Tibial nerve (tissue), 4 donors: ENCODE data around the gene SH3TC1. TPM values are rescaled to one million over a fixed set of nuclear protein-coding genes. Genes with fewer than 3 reads are reported as not detected.

Experiments
- DNase-seq, 2 donors: peaks; one replicate each; pipeline ENCODE4 v3.0.0-alpha.2; 2019; ENCODE audit warnings: low spot score in 2 of 2
- H3K27ac ChIP-seq, 4 donors: fragments of 200-600 bp; sonication (generic) in 3 of 4; one replicate each; pipeline ENCODE4 v1.5.1; 2017 to 2019; ENCODE audit warnings: mild to moderate bottlenecking in 1 of 4
- H3K27me3 ChIP-seq, 2 donors: fragments of 200-600 bp; sonication (generic) in 1 of 2; one replicate each; pipeline versions ENCODE4 v1.5.1 to v1.6.0; 2017 to 2019
- H3K36me3 ChIP-seq, 3 donors: fragments of 200-600 bp; sonication (generic); one replicate each; pipeline ENCODE4 v1.5.1; 2018 to 2019
- H3K4me1 ChIP-seq, 4 donors: fragments of 200-600 bp; sonication (generic) in 3 of 4; one replicate each; pipeline ENCODE4 v1.5.1; 2017 to 2019
- H3K4me3 ChIP-seq, 4 donors: fragments of 200-600 bp; sonication (generic) in 3 of 4; one replicate each; pipeline ENCODE4 v1.5.1; 2017 to 2019; ENCODE audit warnings: mild to moderate bottlenecking in 1 of 4, moderate library complexity in 1 of 4
- H3K9me3 ChIP-seq, 4 donors: fragments of 200-600 bp; sonication (generic) in 3 of 4; one replicate each; pipeline ENCODE4 v1.5.1; 2017 to 2019
- CTCF ChIP-seq, 5 experiments: fragments of 200-600 bp in 3 of 5; fragments of 450-650 bp in 2 of 5; sonication (generic) in 3 of 5; IDR thresholded peaks; one replicate each; pipeline ENCODE4 v1.5.1; 2016 to 2019; ENCODE audit warnings: antibody characterized with exemption in 5 of 5, mild to moderate bottlenecking in 3 of 5, moderate library complexity in 2 of 5
- EP300 ChIP-seq, 2 donors: sonication (generic); formaldehyde crosslinking; IDR thresholded peaks; one replicate each; pipeline ENCODE4 v1.6.1; 2017; ENCODE audit warnings: antibody characterized with exemption in 2 of 2, mild to moderate bottlenecking in 1 of 2
- POLR2A ChIP-seq, 2 donors: fragments of 450-650 bp; IDR thresholded peaks; one replicate each; pipeline ENCODE4 v1.6.1; 2017; ENCODE audit warnings: antibody characterized with exemption in 2 of 2, mild to moderate bottlenecking in 2 of 2, moderate library complexity in 2 of 2
- WGBS, 2 donors: methylation state at CpG; one replicate each; pipeline ENCODE4 v1.1.5; 2018; 5-methylcytosine and 5-hydroxymethylcytosine counted together
- total RNA-seq, 4 donors: library from RNA; depleted of rRNA; stranded (reverse); fragments of >200 nt; gene quantifications; one replicate each; pipeline ENCODE4 v1.1.0, GENCODE V29; 2016

Gene SH3TC1
- total RNA-seq, 4 donors from 2014 or later = 31.6 to 176 (median 69.7) TPM

GRCh38 chr4:8287343-8288280 is 88.5 kb downstream of the SH3TC1 start:
- no peak for DNase-seq
- Histone ChIP-seq H3K27ac (no peak overlapping the region), H3K4me3 (no peak overlapping the region), H3K4me1 (no peaks in the 10 kb centered on the region), H3K9me3 (no peaks in the 10 kb centered on the region), H3K27me3 (no peaks in the 10 kb centered on the region), H3K36me3 (no peaks in the 10 kb centered on the region)
- 82 to 84% methylated on average over 15 to 18 of the region's 18 CpGs for WGBS, 2 donors
- TF ChIP-seq POLR2A (IDR thresholded peaks at IDR 0.05) (no peak), EP300 (IDR thresholded peaks at IDR 0.05) (no peak)

- Histone ChIP-seq H3K27me3 (no peaks in the 10 kb centered on the region), H3K4me3 (no peak overlapping the region), H3K36me3 (peaks cover 0 to 7% (median 0%) of the 10 kb centered on the region in 3 donors), H3K9me3 (no peaks in the 10 kb centered on the region), H3K4me1 (no peaks in the 10 kb centered on the region), H3K27ac (no peak overlapping the region)
- DNase-seq = no peak
- WGBS, 2 donors = 71 to 84% methylated on average over 3 to 12 of the region's 13 CpGs
- TF ChIP-seq EP300 (IDR thresholded peaks at IDR 0.05) (no peak), POLR2A (IDR thresholded peaks at IDR 0.05) (no peak), CTCF (IDR thresholded peaks at IDR 0.05) (no peak)
Observed at GRCh38 chr4:8289151-8289750, 90.2 kb downstream of the SH3TC1 start.

DNA sequence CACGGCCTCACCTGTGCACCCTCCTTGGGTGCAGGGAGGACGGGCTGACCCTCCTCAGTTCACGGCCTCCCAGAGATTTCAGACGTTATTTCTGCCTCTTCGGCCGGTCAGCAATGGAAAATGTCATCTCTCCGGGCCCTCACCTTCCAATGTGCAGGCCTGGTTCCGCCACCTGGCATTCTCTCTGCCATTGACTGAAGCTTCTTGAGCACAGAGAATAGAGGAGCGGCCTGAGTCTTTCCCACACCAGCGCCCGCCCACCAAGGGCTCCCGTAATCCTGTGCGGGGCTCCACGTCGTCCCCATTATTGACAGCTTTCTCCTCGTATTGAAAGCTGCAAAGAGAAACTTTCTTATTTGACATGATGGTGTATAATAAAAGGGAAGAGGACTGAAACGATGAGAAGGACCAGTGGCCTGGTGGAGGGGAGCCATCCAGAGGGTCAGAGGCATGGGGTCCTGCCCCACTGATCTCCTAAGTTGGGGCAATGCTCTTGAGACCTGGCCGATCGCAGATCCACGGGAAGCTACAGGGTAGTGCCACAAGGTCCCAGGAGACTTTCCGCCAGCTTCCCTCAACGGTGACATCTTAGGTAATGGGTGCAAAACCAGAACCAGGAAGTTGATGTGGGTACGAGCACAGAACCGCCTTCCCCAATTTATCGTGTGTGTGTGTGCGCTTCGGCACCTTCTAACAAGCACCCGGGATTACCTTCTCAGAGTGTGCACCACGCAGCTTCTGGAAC is 91.0 kb downstream of the SH3TC1 start:
- peaks cover 0 to 8% (median 0%) of the 10 kb centered on the region in 3 donors for H3K36me3 ChIP-seq
- DNase-seq = no peak

DNA sequence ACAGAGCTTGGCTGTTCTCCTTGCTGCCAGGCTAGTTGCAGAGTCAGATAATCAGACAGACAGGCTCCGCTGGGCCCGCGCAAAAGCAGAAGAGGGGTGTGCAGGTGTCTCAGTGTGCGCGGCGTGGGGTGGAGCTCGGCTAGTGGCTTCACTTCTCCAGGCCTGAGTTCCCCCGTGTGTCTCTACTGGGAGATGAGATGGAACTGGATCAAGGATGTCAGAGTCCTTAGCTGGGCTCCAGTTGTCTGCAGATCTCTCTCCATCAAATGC is 91.5 kb downstream of the SH3TC1 start:
- H3K27me3 ChIP-seq = no peaks in the 10 kb centered on the region
- peaks cover 0 to 8% (median 0%) of the 10 kb centered on the region in 3 donors for H3K36me3 ChIP-seq
- TF ChIP-seq CTCF (IDR thresholded peaks at IDR 0.05) (no peak), EP300 (IDR thresholded peaks at IDR 0.05) (no peak), POLR2A (IDR thresholded peaks at IDR 0.05) (no peak)
- no peak for DNase-seq
- H3K9me3 ChIP-seq = no peaks in the 10 kb centered on the region
- 90 to 92% methylated on average over 8 of the region's 8 CpGs for WGBS, 2 donors
- no peak overlapping the region for H3K4me3 ChIP-seq
- H3K27ac ChIP-seq = no peak overlapping the region
- H3K4me1 ChIP-seq = no peaks in the 10 kb centered on the region

More for the DNA sequence above, 91.0 kb downstream of the SH3TC1 start:
- H3K27ac ChIP-seq = no peak overlapping the region
- H3K4me1 ChIP-seq = no peaks in the 10 kb centered on the region
- H3K4me3 ChIP-seq = no peak overlapping the region
- H3K27me3 ChIP-seq = no peaks in the 10 kb centered on the region
- TF ChIP-seq POLR2A (IDR thresholded peaks at IDR 0.05) (no peak), EP300 (IDR thresholded peaks at IDR 0.05) (no peak)
- no peaks in the 10 kb centered on the region for H3K9me3 ChIP-seq
- WGBS, 2 donors = 87 to 92% methylated on average over 29 of the region's 29 CpGs

Other genes with a start within 250 kb of the SH3TC1 start
- 100 to 1,000 TPM in 1 of 4 donors, 10 to 100 TPM in 3; 29.1 to 125 (median 41.7) TPM for gene ABLIM2, start 40.5 kb upstream of the SH3TC1 start, total RNA-seq
- 10 to 100 TPM; 34.9 to 54.3 (median 43.5) TPM for gene HTRA3, start 70.5 kb downstream of the SH3TC1 start, total RNA-seq
- 10 to 100 TPM; 17.3 to 36.0 (median 24.5) TPM for gene ACOX3, start 241.4 kb downstream of the SH3TC1 start, total RNA-seq
- 10 to 100 TPM; 24.5 to 71.4 (median 52.9) TPM for gene TRMT44, start 241.5 kb downstream of the SH3TC1 start, total RNA-seq